ENCODE results near the gene RP2.

The RP2 gene

DNA sequence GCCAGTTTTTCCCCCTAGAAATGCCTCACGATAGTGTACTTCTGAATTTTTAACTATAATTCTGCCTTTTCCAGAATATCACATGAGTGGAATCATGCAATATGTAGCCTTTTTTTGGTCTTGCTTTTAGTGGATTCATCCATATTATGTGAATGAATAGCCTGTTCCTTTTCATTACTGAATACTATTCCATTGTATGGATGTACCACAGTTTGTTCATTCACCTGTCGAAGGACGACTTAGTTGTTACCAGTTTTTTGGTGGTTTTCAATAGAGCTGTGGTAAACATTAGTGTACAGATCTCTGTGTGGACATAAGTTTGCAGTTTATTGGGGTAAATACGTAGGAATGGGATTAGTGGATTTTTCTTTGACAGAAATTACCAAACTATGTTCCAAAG is 83.4 kb downstream of the RP2 start:
- no peak for DNase-seq (ENCODE audit: low spot score)

DNA sequence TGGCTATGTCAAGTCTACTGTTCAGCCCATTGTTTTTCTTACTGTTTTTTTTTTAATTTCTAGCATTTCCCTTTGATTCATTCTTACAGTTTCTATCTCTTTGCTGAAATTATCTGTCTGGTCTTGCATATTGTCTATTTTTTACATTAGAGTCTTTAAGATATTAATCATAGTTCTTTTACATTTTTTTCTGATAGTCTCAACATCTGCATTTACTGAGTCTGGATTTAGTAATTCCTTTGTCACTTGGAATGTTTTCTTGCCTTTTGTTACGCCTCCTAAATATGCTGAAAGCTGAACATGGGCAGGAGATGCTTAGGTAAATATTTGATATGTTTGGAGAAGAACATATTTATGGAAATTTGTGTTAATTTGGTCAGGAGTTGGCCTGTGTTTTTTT is 85.8 kb downstream of the RP2 start:
- DNase-seq (ENCODE audit: low spot score): no peak

DNA sequence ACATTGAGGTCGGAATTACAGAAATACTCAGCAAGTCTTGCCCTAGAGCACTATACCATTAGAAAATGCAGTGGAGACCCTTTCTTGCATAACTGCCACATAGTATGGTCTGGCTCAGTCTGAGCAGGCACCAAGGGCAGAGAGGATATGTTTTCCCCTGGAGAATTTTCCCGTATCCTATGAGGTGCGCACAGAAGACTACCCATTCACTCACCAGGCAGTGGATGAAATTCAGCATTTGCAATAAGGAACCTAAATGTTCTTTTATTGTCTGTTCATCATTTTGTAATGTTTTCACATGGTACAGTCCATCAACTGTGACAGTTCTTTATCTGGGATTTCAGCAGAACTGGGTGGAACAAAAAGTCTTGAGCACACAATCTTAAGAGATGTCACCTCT is 90.9 kb downstream of the RP2 start:
- no peak for DNase-seq (ENCODE audit: low spot score)

DNA sequence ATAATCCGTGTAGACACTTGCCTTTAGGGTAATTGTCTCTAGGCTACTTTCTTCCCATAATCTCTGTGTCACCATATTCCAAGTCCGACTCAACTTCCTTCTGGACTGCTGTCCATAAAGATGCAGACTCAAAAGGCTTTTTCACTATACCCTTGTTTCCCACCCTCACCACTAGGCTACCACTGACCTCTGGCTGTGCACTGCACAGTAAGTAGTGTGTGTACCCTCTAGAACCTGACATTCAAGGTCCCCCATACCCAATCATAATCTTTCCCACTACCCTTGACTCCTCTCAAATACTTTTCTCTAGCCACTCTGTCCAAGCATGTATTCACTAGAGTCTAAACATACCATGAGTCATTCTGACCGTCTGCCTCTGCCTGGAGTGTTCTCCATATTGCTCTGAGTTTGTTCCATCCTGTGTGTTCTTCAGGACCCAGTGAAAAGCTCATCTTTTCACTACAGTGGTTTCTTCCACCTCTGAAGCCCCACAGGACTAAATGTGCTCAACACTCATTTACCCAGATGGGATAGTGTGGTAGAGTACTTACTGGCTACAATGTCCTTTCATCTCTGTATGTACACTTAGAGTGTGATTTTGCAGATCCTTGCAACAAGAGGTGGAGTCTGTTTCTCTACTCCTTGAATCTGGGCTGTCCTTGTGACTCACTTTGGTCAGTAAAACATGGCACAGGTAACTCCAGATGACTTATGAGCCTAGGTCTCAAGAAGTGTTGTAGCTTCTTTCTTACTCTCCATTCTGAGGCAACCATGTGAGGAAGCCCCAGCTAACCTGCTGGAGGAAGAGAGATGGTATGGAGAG is 92.8 kb downstream of the RP2 start:
- DNase-seq (ENCODE audit: low spot score): peak; percentile 55
